ENCODE measurements around the gene LRRC37A3. TPM values are rescaled to one million over a fixed set of nuclear protein-coding genes. Genes with fewer than 3 reads are reported as not detected.

Gene LRRC37A3
- total RNA-seq = 4.7 and 5.0 TPM in 2 replicates

DNA sequence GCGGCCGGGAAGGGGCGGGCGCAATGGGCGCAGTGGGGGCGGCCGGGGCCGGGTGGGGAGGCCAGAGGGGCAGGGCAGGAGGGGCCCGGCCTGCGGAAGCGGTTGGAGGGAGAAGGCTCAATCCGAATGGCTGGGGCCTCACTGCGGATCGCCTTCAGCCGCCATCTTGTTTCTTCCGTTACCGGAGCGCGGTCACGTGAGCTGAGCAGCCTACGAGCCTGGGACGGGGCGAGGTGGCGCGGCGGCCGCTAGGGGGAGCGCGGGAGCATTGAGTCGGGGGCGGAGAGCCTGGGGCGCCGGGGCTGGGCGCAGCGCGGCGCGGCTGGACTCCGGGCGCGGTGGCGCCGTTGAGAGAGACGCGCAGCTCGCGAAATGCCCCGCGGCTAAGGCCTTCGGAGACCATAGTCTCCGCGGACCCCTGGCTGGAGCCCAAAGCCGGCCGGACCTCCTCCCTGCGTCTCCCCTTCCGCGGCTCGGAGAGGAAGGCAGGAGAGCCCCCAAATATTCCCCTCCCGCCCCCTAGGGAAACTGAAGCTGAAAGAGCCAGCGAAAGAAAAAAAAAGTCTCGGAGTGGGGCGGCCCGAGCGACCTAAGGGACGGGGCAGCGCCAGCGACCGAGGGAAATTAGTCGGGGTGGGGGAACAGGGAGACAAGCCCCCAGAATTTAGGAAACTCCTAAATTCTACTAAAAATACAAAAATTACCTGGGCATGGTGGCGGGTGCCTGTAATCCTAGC lies at the start of gene LRRC37A3:
LRRC37A3 (minus strand) TSS at position 190 of the 737 bp plus-strand sequence. CDS start 22,221 bp downstream, outside the sequence.

Other genes starting within 250 kb of the LRRC37A3 start
- gene GNA13, start 137.3 kb upstream of the LRRC37A3 start, total RNA-seq = 43.1 and 80.8 TPM in 2 replicates
- 0.97 and 1.9 TPM in 2 replicates for gene RGS9, start 217.9 kb upstream of the LRRC37A3 start, total RNA-seq

All from bladder microvascular endothelial cell (primary cell).